Right lobe of liver (tissue), 6 donors: Measurements from ENCODE around the gene TCAF1. TPM values are rescaled to one million over a fixed set of nuclear protein-coding genes. Genes with fewer than 3 reads are reported as not detected.
A peak's percentile ranks its signal among the peaks of the same experiment; 100 is the strongest.

Experiments
- ATAC-seq, 4 donors: fragments of 200-7000 bp; cut with Tn5 transposase; one replicate each; pipeline ENCODE4 v1.9.1; 2020; ENCODE audit warnings: mild to moderate bottlenecking in 4 of 4, moderate library complexity in 4 of 4
- DNase-seq, 3 donors: peaks; one replicate each; pipeline ENCODE4 v3.0.0-alpha.2; 2020
- H3K27ac ChIP-seq, 3 donors: fragments of 200-600 bp; one replicate each; pipeline ENCODE4 v1.8.0; 2022
- H3K27me3 ChIP-seq, 2 donors: fragments of 200-600 bp; one replicate each; pipeline ENCODE4 v1.8.0; 2022
- H3K36me3 ChIP-seq, 4 donors: fragments of 200-600 bp; sonication (generic) in 1 of 4; one replicate each; pipeline versions ENCODE4 v1.5.1 to v1.8.0; 2017 to 2022; ENCODE audit warnings: control low read depth in 1 of 4
- H3K4me1 ChIP-seq, 4 donors: fragments of 200-600 bp; sonication (generic) in 1 of 4; one replicate each; pipeline versions ENCODE4 v1.5.1 to v1.8.0; 2017 to 2022; ENCODE audit warnings: control low read depth in 1 of 4
- H3K4me3 ChIP-seq, 3 donors: fragments of 200-600 bp; one replicate each; pipeline ENCODE4 v1.8.0; 2022
- H3K9me3 ChIP-seq, 4 donors: fragments of 200-600 bp; sonication (generic) in 1 of 4; one replicate each; pipeline versions ENCODE4 v1.5.1 to v1.8.0; 2017 to 2022; ENCODE audit warnings: control low read depth in 1 of 4
- POLR2A ChIP-seq: fragments of 450-650 bp; IDR thresholded peaks from one replicate; pipeline ENCODE4 v1.6.1; 2017; ENCODE audit warnings: antibody characterized with exemption, mild to moderate bottlenecking
- WGBS: methylation state at CpG from one replicate; pipeline ENCODE4 v1.1.6; 2018; ENCODE audit warnings: low coverage, low lambda C conversion rate; ENCODE audit not compliant: insufficient coverage; ENCODE audit errors: missing lambda C conversion rate; 5-methylcytosine and 5-hydroxymethylcytosine counted together
- intact Hi-C, 2 donors: fragments of 100-400 bp; cut with DNase I; formaldehyde crosslinking; loops; one replicate each; pipeline versions ENCODE4 v1.11.2 to v1.14.1; 2022
- total RNA-seq, 6 experiments: library from RNA; depleted of rRNA in 2 of 6; stranded (reverse); fragments of >200 nt in 2 of 6; fragmentation: NEBNext Ultra II Directional in 3 of 6; extraction: Animal tissue kit (Norgen Biotek cat#: 25700) in 3 of 6; gene quantifications; one replicate each; pipeline versions ENCODE4 v1.1.0 to v1.2.4, GENCODE V29; 2016 to 2023
- TF ChIP-seq, protein P1 (sequence below), 4 donors: fragments of 200-600 bp in 3 of 4; fragments of 450-650 bp in 1 of 4; IDR thresholded peaks; one replicate each; pipeline versions ENCODE4 v1.5.1 to v1.8.0; 2016 to 2022; ENCODE audit warnings: antibody characterized with exemption in 4 of 4, mild to moderate bottlenecking in 2 of 4
- donor health status: DM: no; HTN: yes; CAD: no.
- donor health status: DM: no; HTN: no; CAD: no.
- donor health status: DM: no; HTN: no; CAD: no.
- donor health status: DM: no; HTN: yes; CAD: no.
- donor health status: DM: no; HTN: yes; CAD: no.

Gene TCAF1
- total RNA-seq, 6 experiments from 2014 or later, result 31.6 to 52.9 (median 45.8) TPM

GRCh38 chr7:143913945-143914615 lies 12.1 kb upstream of the TCAF1 start:
- 30% methylated on average over 3 of the region's 3 CpGs for WGBS
- TF ChIP-seq, protein P1, sequence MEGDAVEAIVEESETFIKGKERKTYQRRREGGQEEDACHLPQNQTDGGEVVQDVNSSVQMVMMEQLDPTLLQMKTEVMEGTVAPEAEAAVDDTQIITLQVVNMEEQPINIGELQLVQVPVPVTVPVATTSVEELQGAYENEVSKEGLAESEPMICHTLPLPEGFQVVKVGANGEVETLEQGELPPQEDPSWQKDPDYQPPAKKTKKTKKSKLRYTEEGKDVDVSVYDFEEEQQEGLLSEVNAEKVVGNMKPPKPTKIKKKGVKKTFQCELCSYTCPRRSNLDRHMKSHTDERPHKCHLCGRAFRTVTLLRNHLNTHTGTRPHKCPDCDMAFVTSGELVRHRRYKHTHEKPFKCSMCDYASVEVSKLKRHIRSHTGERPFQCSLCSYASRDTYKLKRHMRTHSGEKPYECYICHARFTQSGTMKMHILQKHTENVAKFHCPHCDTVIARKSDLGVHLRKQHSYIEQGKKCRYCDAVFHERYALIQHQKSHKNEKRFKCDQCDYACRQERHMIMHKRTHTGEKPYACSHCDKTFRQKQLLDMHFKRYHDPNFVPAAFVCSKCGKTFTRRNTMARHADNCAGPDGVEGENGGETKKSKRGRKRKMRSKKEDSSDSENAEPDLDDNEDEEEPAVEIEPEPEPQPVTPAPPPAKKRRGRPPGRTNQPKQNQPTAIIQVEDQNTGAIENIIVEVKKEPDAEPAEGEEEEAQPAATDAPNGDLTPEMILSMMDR (IDR thresholded peaks at IDR 0.05), result no peak
- no peak for TF ChIP-seq POLR2A
- ATAC-seq, result peak; percentile 84 to 95 (median 88)
- no peak overlapping the region for H3K4me3 ChIP-seq
- H3K27me3 ChIP-seq, result no peaks in the 10 kb centered on the region
- H3K9me3 ChIP-seq, result no peaks in the 10 kb centered on the region
- DNase-seq, result no peak
- intact Hi-C loops, result no loop called here
- no peaks in the 10 kb centered on the region for H3K36me3 ChIP-seq
- H3K4me1 ChIP-seq, result peaks cover 0 to 6% (median 0%) of the 10 kb centered on the region in 4 donors
- H3K27ac ChIP-seq, result peak overlapping the region in 1 of 3 donors; percentile 35

GRCh38 chr7:143910473-143911248 lies 8.7 kb upstream of the TCAF1 start:
- H3K9me3 ChIP-seq, result no peaks in the 10 kb centered on the region
- intact Hi-C loops, result no loop called here
- ATAC-seq (no peak), DNase-seq (no peak)
- no peaks in the 10 kb centered on the region for H3K36me3 ChIP-seq
- H3K4me1 ChIP-seq, result peaks cover 0 to 20% (median 4%) of the 10 kb centered on the region in 4 donors
- 72% methylated on average over 3 of the region's 3 CpGs for WGBS
- H3K4me3 ChIP-seq, result no peak overlapping the region
- H3K27ac ChIP-seq, result no peak overlapping the region
- TF ChIP-seq, protein P1 (IDR thresholded peaks at IDR 0.05), result no peak
- no peak for TF ChIP-seq POLR2A
- no peaks in the 10 kb centered on the region for H3K27me3 ChIP-seq

DNA sequence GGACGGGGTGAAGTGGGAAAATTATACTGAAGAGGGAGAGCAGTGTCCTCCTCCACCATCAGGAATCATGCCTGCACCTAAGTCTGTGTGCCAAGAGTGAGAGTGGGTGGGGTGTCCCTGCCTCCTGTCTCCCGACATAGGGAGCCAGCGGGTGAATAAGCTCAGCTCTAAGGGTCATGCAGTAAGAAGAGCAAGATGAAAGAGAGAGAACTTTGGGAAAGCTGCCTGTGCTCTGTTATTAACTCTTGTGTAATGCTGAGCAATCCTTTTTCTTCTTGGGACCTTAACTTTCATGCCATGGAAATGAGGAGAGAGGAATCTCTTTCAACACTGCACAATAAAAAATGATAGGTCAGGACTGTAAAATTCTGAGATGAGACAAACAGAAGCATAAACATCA lies 7.9 kb upstream of the TCAF1 start:
- Histone ChIP-seq H3K36me3 (no peaks in the 10 kb centered on the region), H3K27ac (no peak overlapping the region), H3K27me3 (no peaks in the 10 kb centered on the region), H3K4me1 (peaks cover 0 to 20% (median 4%) of the 10 kb centered on the region in 4 donors), H3K4me3 (no peak overlapping the region), H3K9me3 (no peaks in the 10 kb centered on the region)
- no peak for ATAC-seq
- TF ChIP-seq, protein P1 (IDR thresholded peaks at IDR 0.05), result no peak
- no peak for TF ChIP-seq POLR2A
- intact Hi-C loops, result no loop called here
- no peak for DNase-seq
- 84% methylated on average over 3 of the region's 3 CpGs for WGBS

DNA sequence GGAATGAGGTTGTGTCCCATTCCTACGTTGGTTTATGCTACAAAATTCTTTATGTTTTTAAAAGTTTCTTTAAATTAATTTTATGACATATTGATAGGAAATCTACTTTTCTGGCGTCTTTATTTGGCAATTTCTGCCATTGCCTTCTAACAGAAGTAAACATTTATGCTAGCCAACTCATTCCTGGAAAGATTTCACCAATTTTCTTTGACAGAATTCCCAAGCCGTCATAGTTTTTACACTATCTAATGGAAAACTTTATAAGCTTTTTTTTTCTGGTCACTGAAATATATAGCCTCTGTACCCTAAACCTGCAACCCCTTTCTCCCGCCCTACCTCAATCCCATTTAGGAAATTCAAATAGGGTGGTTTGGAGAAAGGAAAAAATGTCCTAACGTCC lies 6.1 kb upstream of the TCAF1 start:
- no peak for TF ChIP-seq POLR2A
- TF ChIP-seq, protein P1 (IDR thresholded peaks at IDR 0.05), result no peak
- Histone ChIP-seq H3K27ac (no peak overlapping the region), H3K9me3 (no peaks in the 10 kb centered on the region), H3K4me3 (no peak overlapping the region), H3K27me3 (no peaks in the 10 kb centered on the region), H3K36me3 (no peaks in the 10 kb centered on the region), H3K4me1 (peaks cover 0 to 20% (median 1%) of the 10 kb centered on the region in 4 donors)
- no peak for DNase-seq
- WGBS, result 45% methylated on average over 5 of the region's 5 CpGs
- peak in 1 of 4 donors; percentile 27 for ATAC-seq
- intact Hi-C loops, result no loop called here
